ENCODE results near the gene OXGR1.
A peak's percentile ranks its signal among the peaks of the same experiment; 100 is the strongest.
"Not testable (repeated sequence)": the region's sequence is repeated elsewhere in the genome, so short reads cannot be mapped to it uniquely, and the experiment has no call there.

Gene OXGR1

DNA sequence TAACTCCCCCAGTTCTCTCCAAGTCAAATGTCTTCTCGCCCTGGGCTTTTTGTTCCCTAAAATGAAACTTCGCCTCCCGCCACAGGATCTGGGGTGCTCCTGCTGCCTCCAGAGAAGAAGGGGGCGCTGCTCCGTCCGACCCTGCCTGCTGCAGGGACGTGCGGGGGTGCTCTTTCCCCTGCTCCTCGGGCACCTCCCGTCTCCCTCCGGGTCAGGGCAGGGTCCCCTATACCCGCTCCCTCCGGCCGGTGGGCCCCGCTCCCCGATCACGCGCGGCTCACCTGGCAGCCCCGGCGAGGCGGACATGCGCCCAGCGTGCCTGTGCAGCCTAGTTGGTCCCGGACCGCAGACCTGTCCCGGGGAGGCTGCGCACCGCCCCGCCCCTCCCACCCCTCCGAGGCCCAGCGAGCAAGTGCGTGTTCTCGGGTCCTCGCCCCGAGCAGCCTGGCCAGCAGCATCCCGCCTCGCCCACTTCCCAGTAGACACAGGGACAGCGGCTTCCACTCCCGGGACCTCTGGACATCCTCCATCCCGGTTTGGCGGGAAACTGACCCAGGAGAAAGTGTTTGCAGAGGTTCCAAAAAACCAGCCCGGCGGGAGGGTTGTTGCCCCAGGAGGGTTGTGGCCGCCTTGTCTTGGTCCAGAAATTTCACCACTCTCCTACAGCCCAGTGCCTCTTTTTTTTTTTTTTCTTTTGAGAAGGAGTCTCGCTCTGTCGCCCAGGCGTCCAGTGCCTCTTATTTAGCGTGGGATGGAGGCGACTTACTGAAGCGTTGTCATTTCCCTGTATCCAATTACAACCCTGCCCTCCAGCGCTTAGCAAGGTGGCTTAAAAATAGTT is at the start of gene OXGR1:
Gene OXGR1 (minus strand): TSS at position 460 of the 841 bp plus-strand sequence. CDS start 6,717 bp downstream, outside the sequence.
- DNase-seq, result peak; percentile 59

- DNase-seq, result no peak
Measured at GRCh38 chr13:97043302-97043701, 49.0 kb upstream of the OXGR1 start.

GRCh38 chr13:97030705-97031452 is 36.6 kb upstream of the OXGR1 start:
- peak; percentile 63 for DNase-seq

GRCh38 chr13:97028441-97029299 is 34.4 kb upstream of the OXGR1 start:
- peak; percentile 46 for DNase-seq

GRCh38 chr13:97027162-97027554 is 32.9 kb upstream of the OXGR1 start:
- no peak for DNase-seq

- DNase-seq, result no peak
Measured at GRCh38 chr13:97026531-97027161, 32.4 kb upstream of the OXGR1 start.

DNA sequence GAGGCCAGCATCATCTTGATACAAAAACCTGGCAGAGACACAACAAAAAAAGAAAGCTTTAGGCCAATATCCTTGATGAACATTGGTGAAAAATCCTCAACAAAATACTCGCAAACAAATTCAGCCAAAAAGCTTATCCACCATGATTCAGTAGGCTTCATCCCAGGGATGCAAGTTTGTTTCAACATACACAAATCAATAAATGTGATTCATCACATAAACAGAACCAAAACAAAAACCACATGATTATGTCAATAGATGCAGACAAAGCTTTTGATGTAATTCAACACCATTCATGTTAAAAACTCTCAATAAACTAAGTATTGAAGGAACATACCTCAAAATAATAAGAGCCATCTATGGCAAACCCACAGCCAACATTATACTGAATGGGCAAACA is 29.5 kb upstream of the OXGR1 start:
- not testable (repeated sequence) for DNase-seq

DNA sequence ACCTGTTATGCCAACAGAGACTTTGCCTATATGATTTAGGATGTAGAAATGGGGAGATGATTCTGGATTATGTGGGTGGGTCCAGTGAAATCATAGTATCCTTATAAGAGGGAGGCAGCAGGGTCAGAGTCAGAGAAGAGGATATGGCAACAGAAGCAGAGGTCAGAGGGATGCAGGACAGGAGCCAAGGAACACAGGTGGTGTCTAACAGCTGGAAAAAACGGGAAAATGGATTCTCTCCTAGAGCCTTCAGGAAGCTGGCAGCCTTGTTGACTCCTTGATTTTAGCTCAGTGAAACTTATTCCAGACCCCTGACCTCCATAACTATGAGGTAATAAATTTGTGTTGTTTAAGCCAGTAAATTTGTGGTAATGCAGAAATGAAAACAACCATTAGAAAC is 28.8 kb upstream of the OXGR1 start:
- no peak for DNase-seq

- peak; percentile 38 for DNase-seq
Measured at GRCh38 chr13:97021241-97021640, 27.0 kb upstream of the OXGR1 start.

GRCh38 chr13:97020689-97021240 is 26.5 kb upstream of the OXGR1 start:
- no peak for DNase-seq

DNA sequence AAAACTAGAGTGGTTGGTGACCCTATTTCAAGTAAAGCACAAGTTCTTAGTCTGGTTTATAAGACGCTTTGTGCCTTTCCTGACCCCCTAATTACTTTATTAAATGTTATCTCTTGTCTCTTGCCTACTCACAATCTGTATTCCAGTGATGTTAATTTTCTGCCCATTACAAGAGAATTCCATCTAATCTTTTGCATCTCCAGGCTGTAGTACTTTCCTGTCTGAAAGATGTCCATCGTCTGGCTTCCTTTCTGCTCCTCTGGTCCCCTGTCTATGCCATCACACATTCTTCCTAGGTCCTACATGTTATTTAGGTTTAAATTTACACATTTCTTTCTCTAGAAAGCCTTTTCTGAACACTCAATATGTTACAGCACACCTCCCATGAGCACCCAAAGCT is 25.9 kb upstream of the OXGR1 start:
- DNase-seq, result no peak

GRCh38 chr13:97019236-97019635 is 25.0 kb upstream of the OXGR1 start:
- DNase-seq, result no peak

- DNase-seq, result peak; percentile 63
Measured at GRCh38 chr13:97018029-97018819, 23.9 kb upstream of the OXGR1 start.

DNA sequence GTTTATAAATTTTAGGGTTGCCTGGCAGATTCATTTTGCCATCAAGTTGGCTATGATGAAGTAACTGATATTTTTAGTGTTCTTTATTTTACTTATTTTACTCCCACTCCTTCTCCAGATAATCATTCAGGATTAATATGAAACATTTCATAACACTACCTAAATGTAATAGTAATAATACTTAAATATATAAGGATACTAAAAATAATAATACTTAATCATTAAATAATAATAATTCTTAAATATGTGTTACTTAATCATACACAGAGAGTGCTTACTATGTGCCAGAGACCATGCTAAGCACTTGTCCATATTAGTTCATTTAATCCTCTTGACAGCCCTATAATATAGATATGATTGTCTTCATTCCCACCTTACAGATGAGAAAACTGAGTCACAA is 23.0 kb upstream of the OXGR1 start:
- DNase-seq, result no peak

GRCh38 chr13:97015661-97016350 is 21.5 kb upstream of the OXGR1 start:
- no peak for DNase-seq

- DNase-seq, result no peak
Measured at GRCh38 chr13:97012251-97013048, 18.2 kb upstream of the OXGR1 start.

DNA sequence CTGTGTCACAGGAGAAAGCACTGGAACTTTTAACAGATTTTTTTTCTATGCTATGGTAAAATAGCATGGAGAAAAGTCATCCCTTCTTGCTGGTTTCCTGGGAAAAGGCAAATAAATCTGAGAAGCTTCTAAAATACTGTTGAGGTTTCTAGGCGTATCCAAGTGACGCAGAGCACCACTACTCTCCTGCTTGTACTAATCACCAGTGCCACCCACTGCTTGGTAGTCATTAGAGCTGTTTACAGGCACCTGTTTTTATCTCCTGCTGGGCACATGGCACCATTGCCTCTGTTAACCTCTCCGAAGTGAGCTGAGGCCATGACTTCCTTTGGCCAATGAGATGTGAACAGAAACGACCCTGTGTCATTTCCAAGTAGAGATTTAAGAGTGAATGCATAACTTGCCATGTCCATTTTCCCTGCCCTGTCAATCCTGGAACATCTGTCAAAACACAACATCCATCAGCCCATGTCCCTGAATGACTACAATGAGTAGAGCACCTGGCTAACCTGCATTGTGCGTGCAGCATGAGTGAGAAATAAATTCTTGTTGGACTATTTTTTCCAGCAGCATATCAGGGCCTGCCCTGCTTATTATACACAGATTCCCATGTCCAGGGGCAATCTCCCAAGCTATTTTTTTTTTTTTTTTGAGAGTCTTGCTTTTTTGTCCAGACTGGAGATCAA is 17.3 kb upstream of the OXGR1 start:
- DNase-seq, result no peak

DNA sequence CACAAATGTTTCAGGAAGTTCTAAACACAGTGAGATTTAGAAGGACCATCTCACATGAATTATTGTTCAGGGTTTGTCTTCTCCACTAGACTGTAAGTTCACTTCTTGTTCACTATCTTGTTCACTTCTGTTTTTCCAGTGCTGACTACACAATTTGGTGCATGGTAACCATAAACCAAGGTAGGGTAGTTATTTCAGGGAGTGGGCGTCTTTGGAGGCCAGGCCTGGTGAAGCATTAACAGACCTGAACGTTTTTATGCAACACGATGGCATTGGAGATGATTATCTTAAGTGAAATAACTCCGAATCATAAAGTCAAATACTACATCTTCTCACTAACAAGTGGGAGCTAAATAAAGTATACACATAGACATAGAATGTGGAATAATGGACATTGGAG is 14.4 kb upstream of the OXGR1 start:
- DNase-seq, result no peak

DNA sequence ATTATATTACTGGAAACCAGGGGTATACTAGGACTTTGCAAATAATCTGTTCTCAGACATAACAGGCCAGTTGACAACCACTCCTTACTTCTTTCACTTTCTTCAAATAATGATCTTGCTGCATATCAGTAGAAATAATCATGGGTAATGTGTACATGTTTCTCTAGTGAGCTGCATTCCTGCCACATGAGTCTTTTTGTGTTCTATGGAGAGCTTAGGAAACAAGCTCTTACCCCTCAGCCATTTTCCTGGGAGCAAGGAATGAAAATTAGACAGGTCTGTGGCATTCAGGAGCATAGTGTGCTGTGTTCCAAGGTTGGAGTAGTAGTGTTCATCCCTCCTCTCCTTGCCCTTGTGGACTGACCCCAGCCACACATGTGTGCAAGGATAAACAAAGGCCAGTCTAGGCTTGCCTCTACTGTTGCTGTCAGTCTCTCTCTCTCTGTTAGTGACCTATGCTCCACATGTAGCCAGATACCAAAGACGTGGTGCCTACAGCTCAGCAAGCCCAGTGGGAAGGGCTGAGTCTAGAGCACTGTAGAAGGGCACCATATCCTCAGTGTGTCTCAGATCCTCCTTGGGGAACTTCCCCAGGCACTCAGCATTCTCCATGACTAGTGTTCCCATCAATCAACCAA is 11.5 kb upstream of the OXGR1 start:
- no peak for DNase-seq

Data from NCI-H526 treated with DMSO at 0.1 percent for 48 hours (cell line).